Activated CD4-positive, alpha-beta T cell treated with anti-CD3 and anti-CD28 coated beads, Interleukin-2, amount 50 U/mL, for 48 hours (primary cell): ENCODE measurements around the gene SLC16A7.

Experiments
- DNase-seq, 2 experiments: peaks; one replicate each; pipeline ENCODE4 v3.0.0-alpha.2; 2020

SLC16A7 gene

GRCh38 chr12:59672273-59672672, 76.4 kb downstream of the SLC16A7 start:
- no peak for DNase-seq

- no peak for DNase-seq
These were observed 79.6 kb downstream of the SLC16A7 start for GRCh38 chr12:59675461-59675860.

- no peak for DNase-seq
These were observed 82.0 kb downstream of the SLC16A7 start for GRCh38 chr12:59677857-59678256.

GRCh38 chr12:59678759-59679411, 83.1 kb downstream of the SLC16A7 start:
- no peak for DNase-seq

- DNase-seq, result no peak
These were observed 93.9 kb downstream of the SLC16A7 start for GRCh38 chr12:59689776-59690175.

- no peak for DNase-seq
These were observed 99.5 kb downstream of the SLC16A7 start for GRCh38 chr12:59695379-59695778.

GRCh38 chr12:59698600-59698999, 102.8 kb downstream of the SLC16A7 start:
- no peak for DNase-seq

GRCh38 chr12:59699421-59700152, 103.8 kb downstream of the SLC16A7 start:
- no peak for DNase-seq

GRCh38 chr12:59700153-59700450, 104.3 kb downstream of the SLC16A7 start:
- no peak for DNase-seq

GRCh38 chr12:59708064-59708463, 112.2 kb downstream of the SLC16A7 start:
- no peak for DNase-seq

- no peak for DNase-seq
These were observed 112.7 kb downstream of the SLC16A7 start for GRCh38 chr12:59708484-59708883.

GRCh38 chr12:59710004-59710628, 114.3 kb downstream of the SLC16A7 start:
- no peak for DNase-seq

GRCh38 chr12:59710964-59711363, 115.1 kb downstream of the SLC16A7 start:
- DNase-seq, result no peak

GRCh38 chr12:59715434-59715833, 119.6 kb downstream of the SLC16A7 start:
- no peak for DNase-seq

- no peak for DNase-seq
These were observed 120.2 kb downstream of the SLC16A7 start for GRCh38 chr12:59716043-59716442.

- no peak for DNase-seq
These were observed 121.6 kb downstream of the SLC16A7 start for GRCh38 chr12:59717436-59717835.

- DNase-seq, result no peak
These were observed 123.9 kb downstream of the SLC16A7 start for GRCh38 chr12:59719701-59720100.

- no peak for DNase-seq
These were observed 127.7 kb downstream of the SLC16A7 start for GRCh38 chr12:59723520-59723919.

GRCh38 chr12:59724011-59724695, 128.3 kb downstream of the SLC16A7 start:
- DNase-seq, result no peak

- DNase-seq, result no peak
These were observed 137.4 kb downstream of the SLC16A7 start for GRCh38 chr12:59733200-59733599.

GRCh38 chr12:59734371-59734770, 138.5 kb downstream of the SLC16A7 start:
- no peak for DNase-seq

- no peak for DNase-seq
These were observed 139.4 kb downstream of the SLC16A7 start for GRCh38 chr12:59735231-59735630.

- DNase-seq, result no peak
These were observed 140.5 kb downstream of the SLC16A7 start for GRCh38 chr12:59736359-59736758.

GRCh38 chr12:59736786-59737185, 141.0 kb downstream of the SLC16A7 start:
- DNase-seq, result no peak
